GM21360 (cell line): ENCODE data around the gene RAD51B.

ENCODE experiments used
- ATAC-seq: cut with Tn5 transposase; IDR thresholded peaks from one replicate; pipeline ENCODE4 v1.9.1; 2021; ENCODE audit warnings: mild to moderate bottlenecking, moderate library complexity; ENCODE audit not compliant: unreplicated experiment

Gene RAD51B

GRCh38 chr14:68666899-68667298, 847.3 kb downstream of the RAD51B start:
- no peak for ATAC-seq

GRCh38 chr14:68667313-68667791, 847.8 kb downstream of the RAD51B start:
- ATAC-seq = no peak

- no peak for ATAC-seq
Measured at GRCh38 chr14:68668028-68668427, 848.4 kb downstream of the RAD51B start.

GRCh38 chr14:68668531-68668930, 849.0 kb downstream of the RAD51B start:
- no peak for ATAC-seq

GRCh38 chr14:68669111-68669511, 849.5 kb downstream of the RAD51B start:
- no peak for ATAC-seq

GRCh38 chr14:68669603-68670358, 850.2 kb downstream of the RAD51B start:
- ATAC-seq = no peak

- ATAC-seq = no peak
Measured at GRCh38 chr14:68670359-68670715, 850.8 kb downstream of the RAD51B start.

- no peak for ATAC-seq
Measured at GRCh38 chr14:68671909-68672308, 852.3 kb downstream of the RAD51B start.

GRCh38 chr14:68672609-68673285, 853.2 kb downstream of the RAD51B start:
- ATAC-seq = no peak

GRCh38 chr14:68673464-68673863, 853.9 kb downstream of the RAD51B start:
- ATAC-seq = no peak

- ATAC-seq = no peak
Measured at GRCh38 chr14:68674538-68675232, 855.1 kb downstream of the RAD51B start.

- ATAC-seq = no peak
Measured at GRCh38 chr14:68675233-68675577, 855.6 kb downstream of the RAD51B start.

- no peak for ATAC-seq
Measured at GRCh38 chr14:68676511-68676943, 856.9 kb downstream of the RAD51B start.

GRCh38 chr14:68677476-68677875, 857.9 kb downstream of the RAD51B start:
- ATAC-seq = no peak

- ATAC-seq = no peak
Measured at GRCh38 chr14:68677901-68678300, 858.3 kb downstream of the RAD51B start.

- ATAC-seq = no peak
Measured at GRCh38 chr14:68678471-68678870, 858.9 kb downstream of the RAD51B start.

- no peak for ATAC-seq
Measured at GRCh38 chr14:68679301-68679700, 859.7 kb downstream of the RAD51B start.

- ATAC-seq = no peak
Measured at GRCh38 chr14:68679746-68680467, 860.3 kb downstream of the RAD51B start.

GRCh38 chr14:68680541-68681051, 861.0 kb downstream of the RAD51B start:
- ATAC-seq = no peak

GRCh38 chr14:68681256-68682011, 861.9 kb downstream of the RAD51B start:
- ATAC-seq = no peak
